ENCODE data around the gene TIGD4. TPM values are rescaled to one million over a fixed set of nuclear protein-coding genes. Genes with fewer than 3 reads are reported as not detected.
A peak's percentile ranks its signal among the peaks of the same experiment; 100 is the strongest.

Gene TIGD4
- polyA plus RNA-seq = 3.0 TPM
- long read RNA-seq, donor 1 = 0 reads
- long read RNA-seq, donor 2, partial matches to known transcripts = 0 of 1 reads
- long read RNA-seq, donor 2, other reads (novel, unspliced or antisense) = 0 of 1 reads
- long read RNA-seq, donor 3, partial matches to known transcripts = 0 of 3 reads
- long read RNA-seq, donor 3, other reads (novel, unspliced or antisense) = 0 of 3 reads
- long read RNA-seq, donor 4 = 0 reads
- long read RNA-seq, donor 5 = 0 reads
- long read RNA-seq, donor 6 = 0 reads
- long read RNA-seq, donor 7 = 0 reads
- long read RNA-seq, donor 8, partial matches to known transcripts = 0 of 2 reads
- long read RNA-seq, donor 8, other reads (novel, unspliced or antisense) = 0 of 2 reads
- long read RNA-seq, donor 9 = 0 reads
- long read RNA-seq, donor 10 = 0 reads
- long read RNA-seq, donor 11, partial matches to known transcripts = 0 of 1 reads
- long read RNA-seq, donor 11, other reads (novel, unspliced or antisense) = 0 of 1 reads

GRCh38 chr4:152779513-152780266 is at the start of gene TIGD4, which contains the start of gene ARFIP1:
Gene TIGD4, minus strand, starts transcription at chr4:152779730. Its CDS starts 8,726 bp downstream, at chr4:152771004.
Gene ARFIP1, plus strand, starts transcription at chr4:152779954. Its CDS starts 49,680 bp downstream, at chr4:152829634.
- peaks cover 2% of the 10 kb centered on the region for H3K4me1 ChIP-seq (ENCODE audit: control insufficient read depth, insufficient read depth, low read length)
- peak; percentile 97 to 99 for DNase-seq

DNA sequence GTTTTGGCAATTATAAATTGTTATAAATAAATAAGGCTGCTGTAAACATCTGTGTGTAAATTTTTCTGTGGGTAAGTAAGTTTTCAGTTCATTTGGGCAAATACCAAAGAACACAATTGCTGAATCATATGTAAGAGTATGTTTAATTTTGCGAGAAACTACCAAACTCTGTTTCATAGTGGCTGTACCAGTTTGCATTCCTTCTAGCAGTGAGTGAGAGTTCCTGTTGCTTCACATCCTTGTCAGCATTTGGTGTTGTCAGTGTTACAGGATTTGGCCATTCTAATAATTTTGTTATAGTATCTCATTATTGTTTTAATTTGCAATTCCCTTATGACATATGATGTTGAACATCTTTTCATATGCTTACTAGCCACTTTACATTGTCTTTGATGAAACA is 48.6 kb upstream of the TIGD4 start:
- no CpG with 5 or more reads among the region's 1 CpG for WGBS (ENCODE audit: insufficient coverage, low lambda C conversion rate)
- Histone ChIP-seq H3K4me1 (ENCODE audit: control insufficient read depth, insufficient read depth, low read length) (no peaks in the 10 kb centered on the region), H3K9me3 (ENCODE audit: control insufficient read depth, low read depth, low read length) (peaks cover 3% of the 10 kb centered on the region), H3K27ac (ENCODE audit: low read length) (no peak overlapping the region), H3K27me3 (ENCODE audit: control insufficient read depth, insufficient read depth, low read length) (no peaks in the 10 kb centered on the region), H3K4me3 (ENCODE audit: low read length) (no peak overlapping the region), H3K36me3 (ENCODE audit: control insufficient read depth, insufficient read depth, low read length) (no peaks in the 10 kb centered on the region)
- no peak for DNase-seq

More at GRCh38 chr4:152779513-152780266, at the start of gene TIGD4, which contains the start of gene ARFIP1:
- WGBS (ENCODE audit: insufficient coverage, low lambda C conversion rate) = no CpG with 5 or more reads among the region's 55 CpGs
- Histone ChIP-seq H3K27ac (ENCODE audit: low read length) (peak within 1 kb of the TSS; percentile 90), H3K27me3 (ENCODE audit: control insufficient read depth, insufficient read depth, low read length) (no peaks in the 10 kb centered on the region), H3K4me3 (ENCODE audit: low read length) (peak within 1 kb of the TSS; percentile 90), H3K36me3 (ENCODE audit: control insufficient read depth, insufficient read depth, low read length) (no peaks in the 10 kb centered on the region), H3K9me3 (ENCODE audit: control insufficient read depth, low read depth, low read length) (no peaks in the 10 kb centered on the region)

GRCh38 chr4:152825336-152825735 is 45.8 kb upstream of the TIGD4 start:
- no peak overlapping the region for H3K27ac ChIP-seq (ENCODE audit: low read length)
- no peaks in the 10 kb centered on the region for H3K27me3 ChIP-seq (ENCODE audit: control insufficient read depth, insufficient read depth, low read length)
- no peak overlapping the region for H3K4me3 ChIP-seq (ENCODE audit: low read length)
- DNase-seq = no peak
- H3K4me1 ChIP-seq (ENCODE audit: control insufficient read depth, insufficient read depth, low read length) = no peaks in the 10 kb centered on the region
- H3K36me3 ChIP-seq (ENCODE audit: control insufficient read depth, insufficient read depth, low read length) = no peaks in the 10 kb centered on the region
- H3K9me3 ChIP-seq (ENCODE audit: control insufficient read depth, low read depth, low read length) = peaks cover 10% of the 10 kb centered on the region

DNA sequence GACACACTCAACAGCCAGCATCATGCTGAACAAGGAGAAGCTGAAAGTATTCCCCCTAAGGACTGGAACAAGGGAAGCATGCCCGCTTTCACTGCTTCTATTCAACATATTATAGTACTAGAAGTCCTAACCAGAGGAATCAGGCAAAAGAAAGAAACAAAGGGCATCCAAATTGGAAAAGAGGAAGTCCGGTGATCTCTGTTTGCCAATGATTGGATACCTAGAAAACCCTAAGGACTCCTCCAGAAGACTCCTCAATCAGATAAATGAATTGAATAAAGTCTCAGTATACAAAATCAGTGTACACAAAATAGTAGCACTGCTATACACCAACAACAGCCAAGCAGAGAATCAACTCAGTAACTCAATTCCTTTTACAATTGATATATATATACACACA is 45.0 kb upstream of the TIGD4 start:
- no CpG with 5 or more reads among the region's 2 CpGs for WGBS (ENCODE audit: insufficient coverage, low lambda C conversion rate)

GRCh38 chr4:152822323-152822722 is 42.8 kb upstream of the TIGD4 start:
- WGBS (ENCODE audit: insufficient coverage, low lambda C conversion rate) = no CpG with 5 or more reads among the region's 1 CpG

More for the DNA sequence above, 45.0 kb upstream of the TIGD4 start:
- H3K27ac ChIP-seq (ENCODE audit: low read length) = no peak overlapping the region
- peaks cover 10% of the 10 kb centered on the region for H3K9me3 ChIP-seq (ENCODE audit: control insufficient read depth, low read depth, low read length)
- no peaks in the 10 kb centered on the region for H3K27me3 ChIP-seq (ENCODE audit: control insufficient read depth, insufficient read depth, low read length)
- no peaks in the 10 kb centered on the region for H3K4me1 ChIP-seq (ENCODE audit: control insufficient read depth, insufficient read depth, low read length)
- no peak for DNase-seq
- H3K4me3 ChIP-seq (ENCODE audit: low read length) = no peak overlapping the region
- H3K36me3 ChIP-seq (ENCODE audit: control insufficient read depth, insufficient read depth, low read length) = peaks cover 6% of the 10 kb centered on the region

DNA sequence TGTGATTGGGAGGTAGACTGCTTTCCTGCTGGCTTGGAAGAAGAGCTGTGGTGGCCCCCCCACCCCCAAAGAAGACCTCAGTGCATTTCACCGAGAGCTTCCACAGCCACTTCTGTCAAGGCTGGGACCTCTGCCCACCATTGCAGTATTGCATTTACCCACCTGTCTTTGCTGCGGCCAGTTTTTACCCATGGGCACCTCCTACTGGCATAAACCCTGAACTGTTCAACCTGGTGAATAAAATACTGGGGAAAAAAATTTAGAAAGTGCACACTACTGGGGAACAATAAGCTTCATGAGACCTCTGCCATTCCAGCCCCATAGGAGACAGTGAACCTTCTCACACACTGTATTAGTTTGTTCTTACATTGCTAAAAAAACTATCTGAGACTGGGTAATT is 40.5 kb upstream of the TIGD4 start:
- no peak for DNase-seq
- no CpG with 5 or more reads among the region's 2 CpGs for WGBS (ENCODE audit: insufficient coverage, low lambda C conversion rate)
- H3K4me3 ChIP-seq (ENCODE audit: low read length) = no peak overlapping the region
- H3K27me3 ChIP-seq (ENCODE audit: control insufficient read depth, insufficient read depth, low read length) = no peaks in the 10 kb centered on the region
- peaks cover 20% of the 10 kb centered on the region for H3K36me3 ChIP-seq (ENCODE audit: control insufficient read depth, insufficient read depth, low read length)
- H3K9me3 ChIP-seq (ENCODE audit: control insufficient read depth, low read depth, low read length) = peaks cover 16% of the 10 kb centered on the region
- H3K27ac ChIP-seq (ENCODE audit: low read length) = no peak overlapping the region
- no peaks in the 10 kb centered on the region for H3K4me1 ChIP-seq (ENCODE audit: control insufficient read depth, insufficient read depth, low read length)

More at GRCh38 chr4:152822323-152822722, 42.8 kb upstream of the TIGD4 start:
- Histone ChIP-seq H3K27ac (ENCODE audit: low read length) (no peak overlapping the region), H3K4me3 (ENCODE audit: low read length) (no peak overlapping the region), H3K4me1 (ENCODE audit: control insufficient read depth, insufficient read depth, low read length) (no peaks in the 10 kb centered on the region), H3K27me3 (ENCODE audit: control insufficient read depth, insufficient read depth, low read length) (no peaks in the 10 kb centered on the region), H3K36me3 (ENCODE audit: control insufficient read depth, insufficient read depth, low read length) (peaks cover 18% of the 10 kb centered on the region), H3K9me3 (ENCODE audit: control insufficient read depth, low read depth, low read length) (peaks cover 9% of the 10 kb centered on the region)
- no peak for DNase-seq

DNA sequence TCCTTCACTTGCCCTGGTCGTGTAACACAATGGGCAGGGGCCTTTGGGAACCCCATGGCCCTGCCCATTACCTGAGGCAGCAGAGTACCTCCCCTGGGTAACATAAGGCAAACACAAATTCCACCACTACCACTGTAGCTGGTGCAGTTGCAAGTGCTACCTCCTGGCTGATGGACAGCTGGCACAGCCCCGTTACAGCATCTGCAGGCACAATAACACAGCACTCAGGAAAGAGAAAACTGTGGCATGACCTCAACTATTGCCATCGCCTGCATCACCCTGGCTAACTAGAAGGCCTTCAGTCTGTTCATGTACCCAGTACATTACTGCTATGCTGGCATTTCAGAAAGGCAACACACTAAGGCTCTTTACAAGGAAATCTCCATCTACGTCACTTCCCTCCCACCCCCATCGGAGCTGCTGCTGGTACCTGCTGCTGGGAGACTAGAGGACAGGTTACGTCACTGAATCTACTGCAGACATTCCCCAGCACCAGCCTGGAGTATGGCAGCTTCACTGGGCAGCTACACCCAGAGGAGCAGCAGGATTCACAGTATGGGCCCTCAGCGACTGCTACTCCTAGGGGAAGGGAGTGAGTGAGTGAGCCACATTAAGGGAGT is 39.6 kb upstream of the TIGD4 start:
- WGBS (ENCODE audit: insufficient coverage, low lambda C conversion rate) = no CpG with 5 or more reads among the region's 7 CpGs
- Histone ChIP-seq H3K4me3 (ENCODE audit: low read length) (no peak overlapping the region), H3K36me3 (ENCODE audit: control insufficient read depth, insufficient read depth, low read length) (peaks cover 20% of the 10 kb centered on the region), H3K9me3 (ENCODE audit: control insufficient read depth, low read depth, low read length) (peaks cover 26% of the 10 kb centered on the region), H3K27me3 (ENCODE audit: control insufficient read depth, insufficient read depth, low read length) (no peaks in the 10 kb centered on the region), H3K4me1 (ENCODE audit: control insufficient read depth, insufficient read depth, low read length) (no peaks in the 10 kb centered on the region), H3K27ac (ENCODE audit: low read length) (no peak overlapping the region)
- no peak for DNase-seq

DNA sequence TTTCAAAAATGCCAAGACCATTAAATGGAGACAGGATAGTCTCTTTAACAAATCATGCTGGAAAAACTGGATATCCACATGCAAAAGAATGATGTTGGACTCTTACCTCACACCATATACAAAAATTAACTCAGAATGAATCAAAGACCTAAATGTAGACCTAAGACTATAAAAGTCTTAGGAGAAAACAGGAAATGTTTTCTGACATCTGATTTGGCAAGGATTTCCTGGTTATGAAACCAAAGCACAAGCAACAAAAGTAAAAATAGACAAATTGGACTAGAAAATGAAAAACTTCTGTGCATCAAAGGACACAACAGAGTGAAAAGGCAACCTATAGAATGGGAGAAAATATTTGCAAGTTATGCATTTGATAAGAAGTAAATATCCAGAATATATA is 37.8 kb upstream of the TIGD4 start:
- Histone ChIP-seq H3K4me1 (ENCODE audit: control insufficient read depth, insufficient read depth, low read length) (no peaks in the 10 kb centered on the region), H3K27me3 (ENCODE audit: control insufficient read depth, insufficient read depth, low read length) (no peaks in the 10 kb centered on the region), H3K36me3 (ENCODE audit: control insufficient read depth, insufficient read depth, low read length) (peaks cover 20% of the 10 kb centered on the region), H3K9me3 (ENCODE audit: control insufficient read depth, low read depth, low read length) (peaks cover 30% of the 10 kb centered on the region), H3K27ac (ENCODE audit: low read length) (no peak overlapping the region), H3K4me3 (ENCODE audit: low read length) (no peak overlapping the region)
- DNase-seq = no peak

GRCh38 chr4:152815078-152815477 is 35.5 kb upstream of the TIGD4 start:
- no peaks in the 10 kb centered on the region for H3K27me3 ChIP-seq (ENCODE audit: control insufficient read depth, insufficient read depth, low read length)
- H3K9me3 ChIP-seq (ENCODE audit: control insufficient read depth, low read depth, low read length) = peaks cover 26% of the 10 kb centered on the region
- no peaks in the 10 kb centered on the region for H3K4me1 ChIP-seq (ENCODE audit: control insufficient read depth, insufficient read depth, low read length)
- peaks cover 19% of the 10 kb centered on the region for H3K36me3 ChIP-seq (ENCODE audit: control insufficient read depth, insufficient read depth, low read length)
- no peak overlapping the region for H3K4me3 ChIP-seq (ENCODE audit: low read length)
- H3K27ac ChIP-seq (ENCODE audit: low read length) = no peak overlapping the region
- no peak for DNase-seq

GRCh38 chr4:152810715-152811287 is 31.3 kb upstream of the TIGD4 start:
- H3K36me3 ChIP-seq (ENCODE audit: control insufficient read depth, insufficient read depth, low read length) = peaks cover 2% of the 10 kb centered on the region
- WGBS (ENCODE audit: insufficient coverage, low lambda C conversion rate) = 70% methylated on average over 2 of the region's 11 CpGs
- peaks cover 20% of the 10 kb centered on the region for H3K9me3 ChIP-seq (ENCODE audit: control insufficient read depth, low read depth, low read length)
- H3K4me3 ChIP-seq (ENCODE audit: low read length) = no peak overlapping the region
- H3K27me3 ChIP-seq (ENCODE audit: control insufficient read depth, insufficient read depth, low read length) = no peaks in the 10 kb centered on the region
- H3K27ac ChIP-seq (ENCODE audit: low read length) = no peak overlapping the region
- DNase-seq = peak in 1 of 2 donors; percentile 11
- no peaks in the 10 kb centered on the region for H3K4me1 ChIP-seq (ENCODE audit: control insufficient read depth, insufficient read depth, low read length)

Data from large intestine (tissue), 12 donors.